Ishikawa (cell line): ENCODE results near the gene CTPS1.

ENCODE experiments used
- TAF1 ChIP-seq: IDR thresholded peaks from 2 replicates; pipeline ENCODE4 v1.6.1; 2012; ENCODE audit warnings: low read depth, mild to moderate bottlenecking
- USF1 ChIP-seq: IDR thresholded peaks from 2 replicates; pipeline ENCODE4 v1.6.1; 2012

- no peak for TF ChIP-seq USF1
- no peak for TF ChIP-seq TAF1
These were observed 21.3 kb upstream of the CTPS1 start for GRCh38 chr1:40958210-40958609.
